ENCODE measurements around the gene DCDC1. TPM values are rescaled to one million over a fixed set of nuclear protein-coding genes. Genes with fewer than 3 reads are reported as not detected.
"Not testable (repeated sequence)": the region's sequence is repeated elsewhere in the genome, so short reads cannot be mapped to it uniquely, and the experiment has no call there.

The DCDC1 gene
- total RNA-seq, 1 donor from 2014 or later, result not detected

DNA sequence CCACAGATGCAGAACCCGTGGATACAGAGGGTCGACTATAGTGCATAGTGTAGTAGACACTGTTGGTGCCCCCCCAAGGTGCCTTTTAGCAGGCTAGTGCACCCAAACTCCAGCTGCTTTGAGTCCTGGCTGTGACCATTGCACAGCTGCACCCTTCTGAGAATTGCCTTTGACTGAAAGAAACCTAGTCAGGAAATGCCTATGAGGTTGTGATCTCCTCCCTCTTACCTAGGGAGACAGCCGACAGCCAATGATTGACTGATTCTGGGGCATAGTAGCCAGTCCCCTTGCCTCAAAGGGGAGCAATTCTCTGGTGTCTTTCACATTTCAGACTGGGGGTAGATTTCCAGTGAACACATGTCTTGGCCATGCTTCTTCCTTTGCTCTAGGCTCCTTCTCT, 74.2 kb downstream of the DCDC1 start:
- intact Hi-C loops (cut with micrococcal nuclease), result no loop called here
- Mint-ChIP-seq H3K4me1 (no peaks in the 10 kb centered on the region), H3K27ac (no peak overlapping the region), H3K4me3 (no peak overlapping the region), H3K27me3 (no peaks in the 10 kb centered on the region), H3K9me3 (no peaks in the 10 kb centered on the region), H3K36me3 (ENCODE audit: low read depth) (no peaks in the 10 kb centered on the region)
- DNase-seq, result no peak

- H3K9me3 Mint-ChIP-seq, result peaks cover 17% of the 10 kb centered on the region
- DNase-seq; H3K36me3 Mint-ChIP-seq (ENCODE audit: low read depth); H3K4me3 Mint-ChIP-seq; H3K27ac Mint-ChIP-seq; H3K4me1 Mint-ChIP-seq; intact Hi-C loops (cut with micrococcal nuclease); H3K27me3 Mint-ChIP-seq: not testable (repeated sequence)
Measured at GRCh38 chr11:31273527-31273926, 96.0 kb downstream of the DCDC1 start.

GRCh38 chr11:31267720-31268119, 101.8 kb downstream of the DCDC1 start:
- DNase-seq, result no peak
- Mint-ChIP-seq H3K4me3 (no peak overlapping the region), H3K27ac (no peak overlapping the region), H3K36me3 (ENCODE audit: low read depth) (no peaks in the 10 kb centered on the region), H3K27me3 (no peaks in the 10 kb centered on the region), H3K9me3 (peaks cover 7% of the 10 kb centered on the region), H3K4me1 (no peaks in the 10 kb centered on the region)
- intact Hi-C loops (cut with micrococcal nuclease), result no loop called here

DNA sequence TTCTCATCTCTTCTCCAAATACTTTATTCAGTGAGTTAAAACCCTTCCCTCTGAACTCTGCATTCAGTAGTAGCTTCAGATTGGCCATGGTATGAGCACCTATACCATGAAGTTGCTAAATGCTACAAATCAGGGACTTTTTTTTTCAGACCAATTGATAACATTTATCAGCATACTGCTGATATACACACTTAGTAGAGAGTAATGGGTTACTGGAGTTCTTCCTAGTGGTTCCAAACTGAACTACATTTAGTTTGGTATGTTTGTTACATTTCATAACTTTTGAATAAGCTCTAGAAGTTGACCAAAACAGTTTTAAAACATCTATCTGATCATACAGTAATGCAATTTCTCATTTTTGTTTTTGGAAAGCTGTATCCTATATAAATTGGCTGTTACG, 104.7 kb downstream of the DCDC1 start:
- Mint-ChIP-seq H3K9me3 (no peaks in the 10 kb centered on the region), H3K4me3 (no peak overlapping the region), H3K4me1 (no peaks in the 10 kb centered on the region), H3K27me3 (no peaks in the 10 kb centered on the region), H3K36me3 (ENCODE audit: low read depth) (no peaks in the 10 kb centered on the region), H3K27ac (no peak overlapping the region)
- intact Hi-C loops (cut with micrococcal nuclease), result no loop called here
- no peak for DNase-seq

DNA sequence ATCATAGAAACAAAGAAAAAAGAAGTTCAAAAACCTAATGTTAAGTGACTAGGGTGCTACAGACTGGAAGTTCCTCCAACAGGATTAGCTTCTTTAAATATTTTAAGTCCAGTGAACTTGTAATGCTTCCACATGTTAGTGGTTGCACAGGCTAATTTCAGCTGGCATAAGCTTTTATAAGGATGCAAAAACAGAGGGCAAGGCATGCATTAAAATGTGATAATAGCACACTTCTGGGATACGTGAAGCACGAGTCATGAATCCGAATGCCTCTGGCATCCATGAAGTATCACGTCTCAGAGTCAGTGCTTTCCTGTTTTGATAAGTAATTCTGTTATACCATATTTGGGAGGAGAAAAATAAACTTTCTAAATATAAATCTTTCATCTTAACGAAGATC, 106.8 kb downstream of the DCDC1 start:
- Mint-ChIP-seq H3K4me1 (no peaks in the 10 kb centered on the region), H3K9me3 (no peaks in the 10 kb centered on the region), H3K27ac (no peak overlapping the region), H3K4me3 (no peak overlapping the region), H3K36me3 (ENCODE audit: low read depth) (no peaks in the 10 kb centered on the region), H3K27me3 (no peaks in the 10 kb centered on the region)
- intact Hi-C loops (cut with micrococcal nuclease), result no loop called here
- DNase-seq, result no peak

DNA sequence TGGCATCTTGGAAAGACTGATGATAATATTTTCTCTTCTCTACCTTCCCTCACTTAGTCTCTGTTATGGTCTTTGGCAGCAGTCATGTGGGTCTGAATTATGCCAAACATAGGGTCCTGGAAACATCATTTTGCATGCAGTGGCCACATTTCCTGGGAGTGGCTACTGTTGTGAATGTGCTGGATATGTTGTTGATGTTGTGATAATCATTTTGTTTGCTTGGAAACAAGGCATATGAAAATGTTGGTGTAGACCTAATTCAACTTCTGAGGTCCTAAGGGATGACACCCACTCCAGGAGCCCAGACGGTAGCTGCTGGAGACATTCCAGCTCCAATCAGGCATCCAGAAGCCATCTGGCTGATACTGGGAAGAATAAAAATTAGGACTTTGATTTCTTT, 109.7 kb downstream of the DCDC1 start:
- no peaks in the 10 kb centered on the region for H3K4me1 Mint-ChIP-seq
- H3K27me3 Mint-ChIP-seq, result no peaks in the 10 kb centered on the region
- no peak for DNase-seq
- H3K9me3 Mint-ChIP-seq, result no peaks in the 10 kb centered on the region
- H3K27ac Mint-ChIP-seq, result no peak overlapping the region
- no peak overlapping the region for H3K4me3 Mint-ChIP-seq
- intact Hi-C loops (cut with micrococcal nuclease), result no loop called here
- H3K36me3 Mint-ChIP-seq (ENCODE audit: low read depth), result no peaks in the 10 kb centered on the region

DNA sequence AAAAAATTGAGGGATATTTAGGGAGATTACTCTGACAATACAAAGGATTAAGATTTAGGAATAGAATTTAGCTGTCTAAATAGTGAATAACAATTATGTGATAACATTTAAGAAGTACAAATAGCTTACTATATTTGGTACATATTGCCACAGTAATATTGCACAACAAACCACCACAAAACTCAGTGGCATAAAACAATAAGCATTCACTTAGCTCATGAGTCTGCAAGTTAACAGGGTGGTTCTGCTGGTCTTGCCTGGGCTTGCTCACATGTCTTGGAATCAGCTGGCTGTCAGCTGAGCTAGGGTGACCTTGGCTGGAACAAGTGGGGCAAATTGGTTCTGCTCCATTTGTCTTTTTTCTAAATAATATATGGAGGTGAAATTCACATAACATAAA, 115.1 kb downstream of the DCDC1 start:
- Mint-ChIP-seq H3K4me3 (no peak overlapping the region), H3K27ac (no peak overlapping the region), H3K9me3 (no peaks in the 10 kb centered on the region), H3K27me3 (peaks cover 4% of the 10 kb centered on the region), H3K36me3 (ENCODE audit: low read depth) (no peaks in the 10 kb centered on the region), H3K4me1 (no peaks in the 10 kb centered on the region)
- no peak for DNase-seq
- intact Hi-C loops (cut with micrococcal nuclease), result no loop called here

DNA sequence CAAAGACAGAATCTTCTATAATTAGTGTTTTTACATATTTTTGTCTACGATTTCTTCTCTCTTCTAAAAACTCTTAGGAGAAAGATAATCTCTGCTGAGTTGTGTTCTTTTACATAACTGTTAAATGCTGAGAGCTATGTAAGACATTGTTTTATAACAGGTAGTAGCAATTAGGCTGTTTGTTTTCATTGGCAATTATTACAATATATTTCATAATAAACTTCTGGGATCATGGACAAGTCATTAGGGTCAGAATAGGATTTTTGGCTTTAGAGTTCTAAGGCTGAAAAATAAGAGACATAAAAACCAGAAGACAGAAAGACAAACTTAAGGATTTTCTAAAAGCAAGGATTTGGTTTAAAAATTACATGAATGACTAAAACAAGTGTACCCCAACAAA, 120.8 kb downstream of the DCDC1 start:
- peaks cover 9% of the 10 kb centered on the region for H3K27me3 Mint-ChIP-seq
- H3K9me3 Mint-ChIP-seq, result no peaks in the 10 kb centered on the region
- no peaks in the 10 kb centered on the region for H3K36me3 Mint-ChIP-seq (ENCODE audit: low read depth)
- H3K4me1 Mint-ChIP-seq, result no peaks in the 10 kb centered on the region
- intact Hi-C loops (cut with micrococcal nuclease), result no loop called here
- H3K4me3 Mint-ChIP-seq, result no peak overlapping the region
- DNase-seq, result no peak
- no peak overlapping the region for H3K27ac Mint-ChIP-seq

DNA sequence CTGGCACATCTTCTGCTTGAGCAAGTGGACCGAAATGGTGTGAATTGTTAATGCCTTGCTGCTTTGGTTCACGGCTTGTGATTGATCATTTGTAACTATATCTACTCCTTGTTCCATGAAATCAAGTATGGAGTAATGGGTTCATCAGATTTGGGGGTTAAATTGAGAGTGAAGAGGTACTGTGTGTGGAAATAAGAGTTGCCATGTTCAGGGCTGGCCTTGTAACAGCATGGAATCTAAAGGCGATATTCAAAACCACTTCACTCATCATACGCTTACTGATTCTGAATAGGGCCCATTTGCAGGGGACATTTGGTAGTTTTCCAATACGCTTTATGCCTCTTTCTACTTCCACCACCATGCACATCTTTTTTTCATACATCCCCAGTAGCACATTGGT, 122.2 kb downstream of the DCDC1 start:
- Mint-ChIP-seq H3K9me3 (no peaks in the 10 kb centered on the region), H3K27ac (no peak overlapping the region), H3K4me1 (no peaks in the 10 kb centered on the region), H3K4me3 (no peak overlapping the region), H3K27me3 (peaks cover 9% of the 10 kb centered on the region), H3K36me3 (ENCODE audit: low read depth) (no peaks in the 10 kb centered on the region)
- DNase-seq, result no peak
- intact Hi-C loops (cut with micrococcal nuclease), result no loop called here

GRCh38 chr11:31246451-31247165, 122.9 kb downstream of the DCDC1 start:
- Mint-ChIP-seq H3K4me3 (no peak overlapping the region), H3K4me1 (no peaks in the 10 kb centered on the region), H3K27me3 (peaks cover 9% of the 10 kb centered on the region), H3K36me3 (ENCODE audit: low read depth) (no peaks in the 10 kb centered on the region), H3K9me3 (no peaks in the 10 kb centered on the region), H3K27ac (no peak overlapping the region)
- intact Hi-C loops (cut with micrococcal nuclease), result no loop called here
- no peak for DNase-seq

DNA sequence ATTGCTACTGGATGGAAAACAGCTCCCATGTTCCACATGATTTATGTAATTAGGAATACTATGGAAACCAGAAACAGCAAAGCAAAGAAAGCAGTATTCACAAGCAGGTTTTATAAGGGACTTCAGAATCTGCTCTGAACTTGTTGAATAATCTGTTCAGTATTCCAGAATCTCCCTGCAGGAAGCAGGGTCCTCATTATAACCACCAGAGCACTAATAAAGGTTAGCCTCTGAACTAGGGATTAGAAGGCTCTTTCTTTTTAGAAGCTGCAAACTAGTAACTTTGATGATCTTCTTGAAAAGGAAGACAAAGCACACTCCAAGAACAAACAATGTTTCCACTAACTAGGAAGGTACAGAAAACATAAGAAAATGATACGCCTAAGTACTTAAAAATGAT, 125.8 kb downstream of the DCDC1 start:
- no peak overlapping the region for H3K27ac Mint-ChIP-seq
- peaks cover 7% of the 10 kb centered on the region for H3K27me3 Mint-ChIP-seq
- no peaks in the 10 kb centered on the region for H3K4me1 Mint-ChIP-seq
- intact Hi-C loops (cut with micrococcal nuclease), result loop anchor here (5.0 kb wide), 1 partner anchor 714 kb away; no protein-coding TSS in a partner anchor
- DNase-seq, result no peak
- H3K36me3 Mint-ChIP-seq (ENCODE audit: low read depth), result no peaks in the 10 kb centered on the region
- no peaks in the 10 kb centered on the region for H3K9me3 Mint-ChIP-seq
- H3K4me3 Mint-ChIP-seq, result no peak overlapping the region

GRCh38 chr11:31240340-31240904, 129.1 kb downstream of the DCDC1 start:
- DNase-seq, result peak; percentile 63
- Mint-ChIP-seq H3K27ac (no peak overlapping the region), H3K4me3 (no peak overlapping the region), H3K9me3 (no peaks in the 10 kb centered on the region), H3K27me3 (peaks cover 10% of the 10 kb centered on the region), H3K4me1 (no peaks in the 10 kb centered on the region), H3K36me3 (ENCODE audit: low read depth) (no peaks in the 10 kb centered on the region)
- intact Hi-C loops (cut with micrococcal nuclease), result loop anchor here (5.0 kb wide), 1 partner anchor 717 kb away; no protein-coding TSS in a partner anchor

DNA sequence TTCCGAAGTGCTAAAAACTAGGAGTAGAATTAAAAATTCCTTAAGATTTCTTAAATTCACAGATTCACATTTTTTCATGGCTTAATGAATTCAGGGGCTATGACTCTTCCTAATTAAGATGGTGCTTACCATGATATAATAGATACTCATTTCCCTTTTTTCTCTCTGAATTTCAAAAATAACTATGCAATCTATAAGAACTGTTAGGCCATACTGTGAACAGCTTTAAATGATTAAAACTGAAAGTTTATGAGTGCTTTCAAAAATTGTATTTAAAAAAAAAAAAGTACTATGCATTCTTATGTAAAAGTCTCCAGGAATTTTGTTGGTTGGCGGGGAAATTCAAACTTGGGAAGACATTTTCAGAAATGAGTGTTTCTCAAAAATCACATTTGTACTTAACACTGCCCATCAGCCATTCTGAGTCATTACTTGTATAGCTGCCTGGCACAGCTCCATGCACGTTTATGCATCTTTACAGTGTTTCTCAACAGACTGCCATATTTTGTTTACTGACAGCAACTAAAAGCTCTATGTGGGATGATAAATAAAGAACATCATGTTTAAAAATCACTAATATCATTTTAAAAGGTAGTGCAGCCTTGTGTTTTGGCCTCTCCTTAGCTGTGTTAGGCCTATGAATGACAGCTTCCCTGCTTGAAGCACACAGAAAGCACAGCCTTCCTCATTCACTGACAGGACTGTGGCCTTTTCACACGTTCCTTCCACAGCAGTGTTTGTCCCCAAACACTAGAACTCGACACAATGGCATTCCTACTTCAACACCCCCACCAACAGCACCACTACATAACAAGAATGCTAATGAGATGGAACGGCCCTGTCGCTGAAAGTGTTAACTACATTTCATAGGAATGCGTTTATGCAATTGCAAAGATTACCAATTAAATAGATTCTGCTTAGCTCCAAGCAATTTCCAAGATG, 131.4 kb downstream of the DCDC1 start:
- Mint-ChIP-seq H3K4me3 (no peak overlapping the region), H3K4me1 (no peaks in the 10 kb centered on the region), H3K36me3 (ENCODE audit: low read depth) (no peaks in the 10 kb centered on the region), H3K27me3 (peaks cover 5% of the 10 kb centered on the region), H3K9me3 (no peaks in the 10 kb centered on the region), H3K27ac (no peak overlapping the region)
- intact Hi-C loops (cut with micrococcal nuclease), result no loop called here
- no peak for DNase-seq

DNA sequence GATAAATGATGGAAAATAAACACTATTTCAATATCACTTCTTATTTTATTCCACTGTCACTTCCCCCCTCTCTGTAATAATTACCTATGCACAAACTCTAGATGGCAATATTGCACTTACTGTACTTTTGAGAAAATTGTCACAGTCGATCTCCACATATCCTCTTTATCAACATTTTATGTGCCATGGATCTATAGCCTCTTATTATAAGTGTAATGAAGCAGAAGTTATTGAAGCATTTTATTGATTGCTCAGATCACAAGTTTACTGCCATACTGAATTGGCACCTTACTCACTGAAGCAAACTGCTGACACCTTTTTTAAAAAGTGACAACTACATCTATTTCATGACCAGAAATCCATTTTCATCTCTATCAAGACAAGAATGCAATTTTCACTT, 133.4 kb downstream of the DCDC1 start:
- Mint-ChIP-seq H3K27me3 (peaks cover 3% of the 10 kb centered on the region), H3K36me3 (ENCODE audit: low read depth) (no peaks in the 10 kb centered on the region), H3K4me3 (no peak overlapping the region), H3K9me3 (no peaks in the 10 kb centered on the region), H3K27ac (no peak overlapping the region), H3K4me1 (no peaks in the 10 kb centered on the region)
- intact Hi-C loops (cut with micrococcal nuclease), result no loop called here
- DNase-seq, result no peak

Data from activated CD4-positive, alpha-beta T cell treated with anti-CD3 and anti-CD28 coated beads, Interleukin-2, amount 10 ng/mL, durations not matched to agents 24 days and 14 days (primary cell).